HepG2 (cell line): Measurements from ENCODE around the gene LBX2. TPM values are rescaled to one million over a fixed set of nuclear protein-coding genes. Genes with fewer than 3 reads are reported as not detected.

ENCODE experiments used
- CBX5 ChIP-seq: sonication (generic); formaldehyde crosslinking; IDR thresholded peaks from 2 replicates; pipeline ENCODE4 v1.4.0; 2020; ENCODE audit warnings: missing genetic modification reagents, borderline replicate concordance
- DBP ChIP-seq: sonication (generic); formaldehyde crosslinking; IDR thresholded peaks from 2 replicates; pipeline ENCODE4 v1.4.0; 2020; ENCODE audit warnings: missing genetic modification reagents; ENCODE audit errors: not compliant biosample characterization
- FOXO1 ChIP-seq: sonication (generic); formaldehyde crosslinking; IDR thresholded peaks from 2 replicates; pipeline ENCODE4 v1.4.0; 2020; ENCODE audit warnings: missing genetic modification reagents
- HDAC1 ChIP-seq: sonication (generic); formaldehyde crosslinking; IDR thresholded peaks from 2 replicates; pipeline ENCODE4 v1.5.1; 2020; ENCODE audit warnings: mild to moderate bottlenecking, missing genetic modification reagents
- HMGA1 ChIP-seq: sonication (generic); formaldehyde crosslinking; conservative IDR thresholded peaks from 2 replicates; pipeline ENCODE4 v1.4.0; 2020; ENCODE audit warnings: missing genetic modification reagents
- KDM6A ChIP-seq: IDR thresholded peaks from 2 replicates; pipeline ENCODE4 v1.6.1; 2016; ENCODE audit warnings: low read depth
- MBD4 ChIP-seq: IDR thresholded peaks from 2 replicates; pipeline ENCODE4 v1.6.1; 2012; ENCODE audit warnings: low read length, inconsistent platforms, borderline replicate concordance
- MTERF4 ChIP-seq: sonication (generic); formaldehyde crosslinking; IDR thresholded peaks from 2 replicates; pipeline ENCODE4 v1.8.0; 2023; ENCODE audit warnings: mild to moderate bottlenecking, missing genetic modification reagents
- NFKB2 ChIP-seq: sonication (generic); formaldehyde crosslinking; IDR thresholded peaks from 2 replicates; pipeline ENCODE4 v1.4.0; 2020; ENCODE audit warnings: missing genetic modification reagents, borderline replicate concordance
- RAD51 ChIP-seq: fragments of 450-650 bp; IDR thresholded peaks from 2 replicates; pipeline ENCODE4 v1.6.1; 2016; ENCODE audit warnings: borderline replicate concordance
- RELA ChIP-seq: sonication (generic); formaldehyde crosslinking; IDR thresholded peaks from 2 replicates; pipeline ENCODE4 v1.4.0; 2020; ENCODE audit warnings: missing genetic modification reagents
- SETDB1 ChIP-seq: sonication (generic); formaldehyde crosslinking; IDR thresholded peaks from 2 replicates; pipeline ENCODE4 v1.5.1; 2020; ENCODE audit warnings: missing genetic modification reagents, mild to moderate bottlenecking, borderline replicate concordance
- SP5 ChIP-seq: IDR thresholded peaks from 2 replicates; pipeline ENCODE4 v1.6.1; 2016; ENCODE audit warnings: low read depth, borderline replicate concordance
- SRSF9 ChIP-seq: fragments of 200-400 bp; formaldehyde crosslinking; IDR thresholded peaks from 2 replicates; pipeline ENCODE4 v1.6.1; 2018; ENCODE audit warnings: borderline replicate concordance, mild to moderate bottlenecking, low read depth, low read length; ENCODE audit not compliant: insufficient read depth, poor library complexity, severe bottlenecking
- TGIF2 ChIP-seq: IDR thresholded peaks from 2 replicates; pipeline ENCODE4 v1.6.1; 2016; ENCODE audit warnings: control low read depth, missing compliant biosample characterization
- TOPORS ChIP-seq: sonication (generic); formaldehyde crosslinking; IDR thresholded peaks from 2 replicates; pipeline ENCODE4 v1.8.0; 2023; ENCODE audit warnings: mild to moderate bottlenecking, missing genetic modification reagents
- ZFP90 ChIP-seq: sonication (generic); formaldehyde crosslinking; IDR thresholded peaks from 2 replicates; pipeline ENCODE4 v1.8.0; 2022; ENCODE audit warnings: missing genetic modification reagents, mild to moderate bottlenecking, inconsistent platforms, borderline replicate concordance
- ZNF101 ChIP-seq: sonication (generic); formaldehyde crosslinking; IDR thresholded peaks from 2 replicates; pipeline ENCODE4 v1.4.0; 2020; ENCODE audit warnings: mild to moderate bottlenecking, low read depth, missing genetic modification reagents, borderline replicate concordance
- ZNF746 ChIP-seq: sonication (generic); formaldehyde crosslinking; IDR thresholded peaks from 2 replicates; pipeline ENCODE4 v1.8.0; 2022; ENCODE audit warnings: mild to moderate bottlenecking, missing genetic modification reagents
- ZNF775 ChIP-seq: sonication (generic); formaldehyde crosslinking; IDR thresholded peaks from 2 replicates; pipeline ENCODE4 v1.4.0; 2020; ENCODE audit warnings: missing genetic modification reagents, mild to moderate bottlenecking, moderate library complexity, borderline replicate concordance
- ZNF790 ChIP-seq: sonication (generic); formaldehyde crosslinking; IDR thresholded peaks from 2 replicates; pipeline ENCODE4 v1.8.0; 2022; ENCODE audit warnings: missing genetic modification reagents, mild to moderate bottlenecking, borderline replicate concordance
- ZSCAN22 ChIP-seq: sonication (generic); formaldehyde crosslinking; IDR thresholded peaks from 2 replicates; pipeline ENCODE4 v1.4.0; 2020; ENCODE audit warnings: mild to moderate bottlenecking, missing genetic modification reagents
- ZSCAN31 ChIP-seq: sonication (generic); formaldehyde crosslinking; IDR thresholded peaks from 2 replicates; pipeline ENCODE4 v1.5.0; 2020; ENCODE audit warnings: low read depth, mild to moderate bottlenecking, missing genetic modification reagents
- polyA plus RNA-seq, 8 experiments: library from polyadenylated mRNA; depleted of rRNA in 3 of 8; stranded (reverse) in 7 of 8; unstranded in 1 of 8; fragments of >200 nt; fragmentation: Illumina TruSeq in 4 of 8; extraction: Trizol in 4 of 8; gene quantifications; 2 replicates each; pipeline versions ENCODE4 v1.2.1 to v1.2.3, GENCODE V29; 2011 to 2016; ENCODE audit warnings: low read depth in 4 of 8, missing spikeins in 1 of 8, mixed read lengths in 1 of 8; ENCODE audit not compliant: insufficient read depth in 1 of 8
- total RNA-seq, 5 experiments: library from RNA; depleted of rRNA; stranded (reverse); fragments of >200 nt; fragmentation: Illumina TruSeq; extraction: Trizol; gene quantifications; 2 replicates each; pipeline ENCODE4 v1.2.3, GENCODE V29; 2016; ENCODE audit warnings: low read depth in 1 of 5
- TF ChIP-seq, protein P1 (sequence below): sonication (generic); formaldehyde crosslinking; IDR thresholded peaks from 2 replicates; pipeline ENCODE4 v1.4.0; 2020; ENCODE audit warnings: missing genetic modification reagents
- TF ChIP-seq, protein P2 (sequence below), 2 experiments: sonication (generic) in 1 of 2; formaldehyde crosslinking in 1 of 2; IDR thresholded peaks; 2 replicates each; pipeline versions ENCODE4 v1.5.1 to v1.6.1; 2011 to 2020; ENCODE audit warnings: borderline replicate concordance in 1 of 2, low read depth in 1 of 2, low read length in 1 of 2, mild to moderate bottlenecking in 1 of 2, missing genetic modification reagents in 1 of 2, moderate library complexity in 1 of 2

Gene LBX2
- total and polyA plus RNA-seq, 2 of the 13 experiments (the other 11 are each of a cell fraction or from before 2014, with no cell fraction given): 6.4 to 8.1 TPM

DNA sequence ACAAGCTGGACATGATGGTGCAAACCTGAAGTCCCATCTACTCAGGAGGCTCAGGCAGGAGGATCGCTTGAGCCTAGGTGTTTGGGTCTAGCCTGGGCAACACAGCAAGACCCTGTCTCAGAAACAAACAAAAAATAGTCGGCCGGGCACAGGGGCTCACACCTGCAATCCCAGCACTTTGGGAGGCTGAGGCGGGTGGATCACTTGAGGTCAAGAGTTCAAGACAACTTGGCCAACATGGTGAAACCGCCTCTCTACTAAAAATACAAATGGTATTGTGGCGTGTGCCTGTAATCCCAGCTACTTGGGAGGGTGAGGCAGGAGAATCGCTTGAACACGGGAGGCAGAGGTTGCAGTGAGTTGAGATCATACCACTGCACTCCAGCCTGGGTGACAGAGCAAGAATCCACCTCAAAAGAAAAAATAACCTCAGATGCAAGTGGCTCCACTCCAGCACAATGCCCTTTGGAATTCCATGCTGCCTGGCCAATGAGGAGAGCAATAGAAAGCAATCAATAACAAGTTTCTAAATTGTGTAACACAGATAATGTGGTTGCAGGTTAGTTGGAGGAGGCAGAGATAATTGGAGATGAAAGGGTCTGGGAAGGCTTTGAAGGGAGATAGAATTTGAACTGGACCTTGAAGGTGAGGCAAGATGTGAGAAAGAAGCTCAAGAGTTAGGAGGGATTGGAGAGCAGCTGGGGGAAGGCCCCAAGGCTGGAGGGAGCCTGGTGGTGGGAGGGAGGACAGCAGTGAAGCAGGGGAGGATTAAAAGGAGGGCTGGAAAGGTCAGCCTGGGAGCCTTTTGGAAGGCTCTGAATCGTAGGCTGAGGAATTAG is 10.5 kb downstream of the LBX2 start (continued):
- TF ChIP-seq DBP (CRISPR knock-in tag) (no peak), HDAC1 (CRISPR knock-in tag) (peak; percentile 88), ZFP90 (peak; percentile 2; the same call in 1 of the 2 replicates), MTERF4 (CRISPR knock-in tag) (no peak), SETDB1 (CRISPR knock-in tag) (no peak), NFKB2 (CRISPR knock-in tag) (no peak), ZNF101 (CRISPR knock-in tag) (no peak), SP5 (CRISPR knock-in tag) (peak; percentile 28; the same call in 1 of the 2 replicates), RELA (no peak), FOXO1 (CRISPR knock-in tag) (no peak; the same call in 1 of the 2 replicates), MBD4 (no peak), CBX5 (CRISPR knock-in tag) (no peak; the same call in 1 of the 2 replicates), ZNF746 (CRISPR knock-in tag) (peak; percentile 67; the same call in 1 of the 2 replicates), TOPORS (CRISPR knock-in tag) (0 out of 2 replicates have a peak, but pooled peaks have one; percentile 61), ZSCAN22 (CRISPR knock-in tag) (no peak), TGIF2 (CRISPR knock-in tag) (no peak), ZNF775 (no peak), RAD51 (no peak), HMGA1 (CRISPR knock-in tag) (no peak), SRSF9 (no peak), KDM6A (CRISPR knock-in tag) (peak; percentile 86), ZSCAN31 (CRISPR knock-in tag) (peak; percentile 61; the same call in 1 of the 2 replicates), ZNF790 (no peak)
- TF ChIP-seq, protein P1, sequence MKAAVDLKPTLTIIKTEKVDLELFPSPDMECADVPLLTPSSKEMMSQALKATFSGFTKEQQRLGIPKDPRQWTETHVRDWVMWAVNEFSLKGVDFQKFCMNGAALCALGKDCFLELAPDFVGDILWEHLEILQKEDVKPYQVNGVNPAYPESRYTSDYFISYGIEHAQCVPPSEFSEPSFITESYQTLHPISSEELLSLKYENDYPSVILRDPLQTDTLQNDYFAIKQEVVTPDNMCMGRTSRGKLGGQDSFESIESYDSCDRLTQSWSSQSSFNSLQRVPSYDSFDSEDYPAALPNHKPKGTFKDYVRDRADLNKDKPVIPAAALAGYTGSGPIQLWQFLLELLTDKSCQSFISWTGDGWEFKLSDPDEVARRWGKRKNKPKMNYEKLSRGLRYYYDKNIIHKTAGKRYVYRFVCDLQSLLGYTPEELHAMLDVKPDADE (CRISPR knock-in tag): no peak
- TF ChIP-seq, protein P2, sequence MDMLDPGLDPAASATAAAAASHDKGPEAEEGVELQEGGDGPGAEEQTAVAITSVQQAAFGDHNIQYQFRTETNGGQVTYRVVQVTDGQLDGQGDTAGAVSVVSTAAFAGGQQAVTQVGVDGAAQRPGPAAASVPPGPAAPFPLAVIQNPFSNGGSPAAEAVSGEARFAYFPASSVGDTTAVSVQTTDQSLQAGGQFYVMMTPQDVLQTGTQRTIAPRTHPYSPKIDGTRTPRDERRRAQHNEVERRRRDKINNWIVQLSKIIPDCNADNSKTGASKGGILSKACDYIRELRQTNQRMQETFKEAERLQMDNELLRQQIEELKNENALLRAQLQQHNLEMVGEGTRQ (IDR thresholded peaks at IDR 0.05; ENCODE audit: low read depth, low read length): no peak
- TF ChIP-seq, protein P2 (CRISPR knock-in tag; IDR thresholded peaks at IDR 0.05; ENCODE audit: borderline replicate concordance): no peak
